ENCODE results near the gene IGSF9B.

IGSF9B gene

GRCh38 chr11:133969112-133969511 lies 12.3 kb upstream of the IGSF9B start:
- H3K9me3 ChIP-seq (ENCODE audit: control insufficient read depth in 2 of 2, low read length in 2 of 2), result no peaks in the 10 kb centered on the region
- no peak overlapping the region for H3K27ac ChIP-seq (ENCODE audit: low read depth in 2 of 2, low read length in 2 of 2)
- no peaks in the 10 kb centered on the region for H3K36me3 ChIP-seq (ENCODE audit: control insufficient read depth in 2 of 2, insufficient read depth in 2 of 2, low read length in 2 of 2)
- no peak overlapping the region for H3K4me3 ChIP-seq (ENCODE audit: low read length in 2 of 2)
- H3K27me3 ChIP-seq (ENCODE audit: control insufficient read depth in 2 of 2, insufficient read depth in 2 of 2, low read length in 2 of 2), result peaks cover 0 to 4% of the 10 kb centered on the region in 2 donors
- H3K9ac ChIP-seq (ENCODE audit: low read depth in 1 of 2, low read length in 2 of 2), result no peak overlapping the region
- peaks cover 0 to 2% of the 10 kb centered on the region in 2 donors for H3K4me1 ChIP-seq (ENCODE audit: control insufficient read depth in 2 of 2, insufficient read depth in 2 of 2, low read length in 2 of 2)

DNA sequence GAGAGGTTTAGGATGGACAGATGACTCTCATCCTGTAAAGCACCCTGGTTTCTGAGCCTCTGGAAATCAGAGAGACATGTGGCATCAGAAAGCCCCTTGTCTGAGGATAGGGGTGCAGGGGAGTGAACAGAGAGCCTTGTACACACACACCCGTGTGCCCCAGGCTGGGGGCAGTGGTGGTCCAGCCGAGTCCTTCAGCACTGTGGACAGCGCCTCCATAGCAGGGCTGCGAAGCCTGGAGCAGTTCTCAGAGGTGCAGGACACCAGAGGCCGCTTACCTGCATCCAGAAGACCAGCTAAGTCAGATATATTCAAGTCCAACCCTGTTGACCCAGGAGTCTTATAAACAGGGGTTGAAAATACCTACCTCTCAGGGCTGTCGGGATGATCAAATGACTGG lies 11.5 kb upstream of the IGSF9B start:
- peaks cover 0 to 4% of the 10 kb centered on the region in 2 donors for H3K27me3 ChIP-seq (ENCODE audit: control insufficient read depth in 2 of 2, insufficient read depth in 2 of 2, low read length in 2 of 2)
- H3K9me3 ChIP-seq (ENCODE audit: control insufficient read depth in 2 of 2, low read length in 2 of 2), result no peaks in the 10 kb centered on the region
- peaks cover 0 to 2% of the 10 kb centered on the region in 2 donors for H3K4me1 ChIP-seq (ENCODE audit: control insufficient read depth in 2 of 2, insufficient read depth in 2 of 2, low read length in 2 of 2)
- no peak overlapping the region for H3K27ac ChIP-seq (ENCODE audit: low read depth in 2 of 2, low read length in 2 of 2)
- H3K36me3 ChIP-seq (ENCODE audit: control insufficient read depth in 2 of 2, insufficient read depth in 2 of 2, low read length in 2 of 2), result no peaks in the 10 kb centered on the region
- H3K9ac ChIP-seq (ENCODE audit: low read depth in 1 of 2, low read length in 2 of 2), result no peak overlapping the region
- H3K4me3 ChIP-seq (ENCODE audit: low read length in 2 of 2), result no peak overlapping the region

- H3K4me3 ChIP-seq (ENCODE audit: low read length in 2 of 2), result no peak overlapping the region
- no peak overlapping the region for H3K9ac ChIP-seq (ENCODE audit: low read depth in 1 of 2, low read length in 2 of 2)
- H3K9me3 ChIP-seq (ENCODE audit: control insufficient read depth in 2 of 2, low read length in 2 of 2), result no peaks in the 10 kb centered on the region
- H3K27me3 ChIP-seq (ENCODE audit: control insufficient read depth in 2 of 2, insufficient read depth in 2 of 2, low read length in 2 of 2), result peaks cover 0 to 4% of the 10 kb centered on the region in 2 donors
- H3K36me3 ChIP-seq (ENCODE audit: control insufficient read depth in 2 of 2, insufficient read depth in 2 of 2, low read length in 2 of 2), result no peaks in the 10 kb centered on the region
- peaks cover 0 to 2% of the 10 kb centered on the region in 2 donors for H3K4me1 ChIP-seq (ENCODE audit: control insufficient read depth in 2 of 2, insufficient read depth in 2 of 2, low read length in 2 of 2)
- no peak overlapping the region for H3K27ac ChIP-seq (ENCODE audit: low read depth in 2 of 2, low read length in 2 of 2)
These were observed 11.0 kb upstream of the IGSF9B start for GRCh38 chr11:133967599-133968238.

DNA sequence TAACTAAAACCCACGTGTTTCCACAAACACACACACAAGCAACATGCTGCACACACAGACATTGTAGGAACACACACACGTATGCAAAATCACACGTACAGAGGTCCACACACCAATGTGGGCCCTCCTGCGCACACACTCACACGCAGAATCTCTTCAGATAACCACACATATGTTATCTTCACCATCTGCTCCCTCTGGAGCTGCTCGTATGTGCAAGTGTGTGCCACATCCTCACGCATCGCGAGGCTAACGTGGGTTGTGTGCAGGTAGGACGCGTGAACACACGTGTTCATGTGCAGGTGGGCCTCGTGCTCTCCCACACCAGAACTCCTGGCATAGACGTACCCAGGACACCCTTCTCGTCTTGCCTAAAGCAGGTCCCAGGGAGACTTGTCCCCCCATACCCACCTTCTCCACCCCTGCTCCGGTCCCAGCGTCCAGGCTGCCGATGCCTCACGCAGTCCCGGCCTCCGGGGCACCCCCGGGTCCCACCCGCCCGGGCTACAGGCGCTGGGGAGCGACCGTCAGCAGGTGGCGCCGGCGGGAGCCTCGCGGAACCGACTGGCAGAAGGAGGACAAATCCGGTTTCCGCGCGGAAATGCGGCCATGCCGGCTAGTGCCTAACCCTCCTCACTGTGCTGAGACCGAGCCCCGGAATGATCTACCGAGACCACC lies 10.3 kb upstream of the IGSF9B start:
- Histone ChIP-seq H3K36me3 (ENCODE audit: control insufficient read depth in 2 of 2, insufficient read depth in 2 of 2, low read length in 2 of 2) (no peaks in the 10 kb centered on the region), H3K9ac (ENCODE audit: low read depth in 1 of 2, low read length in 2 of 2) (no peak overlapping the region), H3K4me1 (ENCODE audit: control insufficient read depth in 2 of 2, insufficient read depth in 2 of 2, low read length in 2 of 2) (peaks cover 0 to 2% of the 10 kb centered on the region in 2 donors), H3K27me3 (ENCODE audit: control insufficient read depth in 2 of 2, insufficient read depth in 2 of 2, low read length in 2 of 2) (peaks cover 0 to 4% of the 10 kb centered on the region in 2 donors), H3K27ac (ENCODE audit: low read depth in 2 of 2, low read length in 2 of 2) (peak overlapping the region in 1 of 2 donors; percentile 16), H3K9me3 (ENCODE audit: control insufficient read depth in 2 of 2, low read length in 2 of 2) (no peaks in the 10 kb centered on the region), H3K4me3 (ENCODE audit: low read length in 2 of 2) (no peak overlapping the region)

DNA sequence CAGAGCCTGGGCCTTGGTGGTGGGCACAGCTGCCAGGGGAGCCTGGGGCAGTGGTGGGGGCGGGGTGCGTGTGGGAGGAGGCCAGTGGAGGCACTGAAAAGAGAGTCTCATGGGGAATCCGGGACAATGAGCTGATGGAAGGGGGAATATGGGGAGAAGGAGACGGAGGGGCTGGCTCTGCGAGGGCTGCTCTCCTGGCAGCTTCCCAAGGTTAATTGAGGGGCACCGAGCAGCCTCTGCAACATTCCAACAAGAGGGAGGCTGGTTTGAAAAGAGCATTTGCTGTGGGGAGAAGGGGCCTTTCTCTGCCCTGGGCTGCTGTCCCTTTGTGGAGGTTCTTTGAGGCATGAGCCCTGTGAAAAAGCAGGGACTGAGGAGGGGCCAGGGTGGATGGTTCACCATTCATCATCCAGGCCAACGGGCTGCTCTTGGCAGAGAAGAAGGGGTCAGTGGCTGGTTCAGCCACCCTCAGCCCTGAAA lies 9.4 kb upstream of the IGSF9B start:
- H3K4me3 ChIP-seq (ENCODE audit: low read length in 2 of 2), result no peak overlapping the region
- no peak overlapping the region for H3K9ac ChIP-seq (ENCODE audit: low read depth in 1 of 2, low read length in 2 of 2)
- H3K27ac ChIP-seq (ENCODE audit: low read depth in 2 of 2, low read length in 2 of 2), result no peak overlapping the region

GRCh38 chr11:133965031-133965601 lies 8.3 kb upstream of the IGSF9B start:
- Histone ChIP-seq H3K36me3 (ENCODE audit: control insufficient read depth in 2 of 2, insufficient read depth in 2 of 2, low read length in 2 of 2) (no peaks in the 10 kb centered on the region), H3K9me3 (ENCODE audit: control insufficient read depth in 2 of 2, low read length in 2 of 2) (no peaks in the 10 kb centered on the region), H3K4me3 (ENCODE audit: low read length in 2 of 2) (no peak overlapping the region), H3K4me1 (ENCODE audit: control insufficient read depth in 2 of 2, insufficient read depth in 2 of 2, low read length in 2 of 2) (peaks cover 0 to 2% of the 10 kb centered on the region in 2 donors), H3K27me3 (ENCODE audit: control insufficient read depth in 2 of 2, insufficient read depth in 2 of 2, low read length in 2 of 2) (peaks cover 2 to 4% of the 10 kb centered on the region in 2 donors), H3K27ac (ENCODE audit: low read depth in 2 of 2, low read length in 2 of 2) (no peak overlapping the region), H3K9ac (ENCODE audit: low read depth in 1 of 2, low read length in 2 of 2) (no peak overlapping the region)

More for the DNA sequence above, 9.4 kb upstream of the IGSF9B start:
- Histone ChIP-seq H3K4me1 (ENCODE audit: control insufficient read depth in 2 of 2, insufficient read depth in 2 of 2, low read length in 2 of 2) (peaks cover 0 to 2% of the 10 kb centered on the region in 2 donors), H3K27me3 (ENCODE audit: control insufficient read depth in 2 of 2, insufficient read depth in 2 of 2, low read length in 2 of 2) (peaks cover 0 to 4% of the 10 kb centered on the region in 2 donors), H3K36me3 (ENCODE audit: control insufficient read depth in 2 of 2, insufficient read depth in 2 of 2, low read length in 2 of 2) (no peaks in the 10 kb centered on the region), H3K9me3 (ENCODE audit: control insufficient read depth in 2 of 2, low read length in 2 of 2) (no peaks in the 10 kb centered on the region)

DNA sequence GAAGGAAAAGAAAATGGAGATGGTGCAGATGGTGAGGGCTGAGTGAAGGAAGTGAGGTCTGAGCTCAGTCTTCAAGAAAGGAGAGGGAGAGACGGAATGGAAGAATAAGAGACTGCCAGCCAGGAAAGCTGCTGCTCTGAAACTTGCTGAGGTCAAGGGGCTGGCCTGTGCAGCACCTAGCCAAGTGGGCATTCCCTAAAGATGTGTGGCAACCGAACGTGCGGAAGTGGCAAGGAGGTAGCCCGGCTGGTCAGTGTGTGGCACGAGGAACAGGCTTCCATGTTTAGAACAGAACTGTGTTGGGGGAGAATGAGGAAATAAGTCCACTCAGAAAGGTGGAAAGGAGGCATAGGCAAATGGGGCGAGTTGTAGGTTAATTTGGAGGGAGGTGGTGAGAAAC lies 7.6 kb upstream of the IGSF9B start:
- Histone ChIP-seq H3K27ac (ENCODE audit: low read depth in 2 of 2, low read length in 2 of 2) (no peak overlapping the region), H3K36me3 (ENCODE audit: control insufficient read depth in 2 of 2, insufficient read depth in 2 of 2, low read length in 2 of 2) (no peaks in the 10 kb centered on the region), H3K4me1 (ENCODE audit: control insufficient read depth in 2 of 2, insufficient read depth in 2 of 2, low read length in 2 of 2) (peaks cover 0 to 2% of the 10 kb centered on the region in 2 donors), H3K4me3 (ENCODE audit: low read length in 2 of 2) (no peak overlapping the region), H3K9ac (ENCODE audit: low read depth in 1 of 2, low read length in 2 of 2) (no peak overlapping the region), H3K27me3 (ENCODE audit: control insufficient read depth in 2 of 2, insufficient read depth in 2 of 2, low read length in 2 of 2) (peaks cover 4 to 5% of the 10 kb centered on the region in 2 donors), H3K9me3 (ENCODE audit: control insufficient read depth in 2 of 2, low read length in 2 of 2) (no peaks in the 10 kb centered on the region)

- Histone ChIP-seq H3K27me3 (ENCODE audit: control insufficient read depth in 2 of 2, insufficient read depth in 2 of 2, low read length in 2 of 2) (peaks cover 3 to 21% of the 10 kb centered on the region in 2 donors), H3K9ac (ENCODE audit: low read depth in 1 of 2, low read length in 2 of 2) (no peak overlapping the region), H3K36me3 (ENCODE audit: control insufficient read depth in 2 of 2, insufficient read depth in 2 of 2, low read length in 2 of 2) (no peaks in the 10 kb centered on the region), H3K4me3 (ENCODE audit: low read length in 2 of 2) (no peak overlapping the region), H3K27ac (ENCODE audit: low read depth in 2 of 2, low read length in 2 of 2) (no peak overlapping the region), H3K4me1 (ENCODE audit: control insufficient read depth in 2 of 2, insufficient read depth in 2 of 2, low read length in 2 of 2) (peaks cover 0 to 2% of the 10 kb centered on the region in 2 donors), H3K9me3 (ENCODE audit: control insufficient read depth in 2 of 2, low read length in 2 of 2) (no peaks in the 10 kb centered on the region)
These were observed 5.1 kb upstream of the IGSF9B start for GRCh38 chr11:133961890-133962289.

GRCh38 chr11:133957900-133958299 lies 1.1 kb upstream of the IGSF9B start:
- Histone ChIP-seq H3K4me1 (ENCODE audit: control insufficient read depth in 2 of 2, insufficient read depth in 2 of 2, low read length in 2 of 2) (peaks cover 0 to 2% of the 10 kb centered on the region in 2 donors), H3K9ac (ENCODE audit: low read depth in 1 of 2, low read length in 2 of 2) (no peak overlapping the region), H3K9me3 (ENCODE audit: control insufficient read depth in 2 of 2, low read length in 2 of 2) (no peaks in the 10 kb centered on the region), H3K4me3 (ENCODE audit: low read length in 2 of 2) (peak overlapping the region in 1 of 2 donors; percentile 89), H3K27me3 (ENCODE audit: control insufficient read depth in 2 of 2, insufficient read depth in 2 of 2, low read length in 2 of 2) (peaks cover 11 to 35% of the 10 kb centered on the region in 2 donors), H3K36me3 (ENCODE audit: control insufficient read depth in 2 of 2, insufficient read depth in 2 of 2, low read length in 2 of 2) (no peaks in the 10 kb centered on the region), H3K27ac (ENCODE audit: low read depth in 2 of 2, low read length in 2 of 2) (peak overlapping the region in 1 of 2 donors; percentile 38)

DNA sequence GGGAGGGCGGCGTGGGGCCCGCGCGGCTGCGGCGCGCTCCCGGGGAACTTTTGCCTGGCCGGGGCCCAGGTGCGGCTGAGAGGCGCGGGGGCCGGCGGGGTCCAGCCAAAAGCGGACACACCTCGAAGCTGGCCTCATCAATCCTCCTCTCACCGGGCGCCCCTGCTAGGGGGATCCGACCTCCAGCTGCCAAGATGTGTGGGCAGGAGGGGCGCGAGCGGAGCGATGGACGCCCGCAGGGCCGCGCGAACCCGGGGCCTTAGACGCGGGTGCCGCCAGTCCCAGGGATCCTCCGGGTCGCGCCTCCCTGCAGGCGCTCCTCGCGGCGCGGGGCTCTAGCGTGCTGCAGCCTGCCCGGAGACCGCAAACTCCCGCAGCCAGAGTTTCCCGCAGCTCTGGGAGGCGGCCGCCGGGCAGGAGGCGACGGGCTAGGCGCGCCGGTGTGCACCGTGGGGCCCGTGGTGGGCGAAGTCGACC lies 785 bp downstream of the IGSF9B start:
- peaks cover 2 to 4% of the 10 kb centered on the region in 2 donors for H3K4me1 ChIP-seq (ENCODE audit: control insufficient read depth in 2 of 2, insufficient read depth in 2 of 2, low read length in 2 of 2)
- H3K9me3 ChIP-seq (ENCODE audit: control insufficient read depth in 2 of 2, low read length in 2 of 2), result no peaks in the 10 kb centered on the region
- no peak overlapping the region for H3K4me3 ChIP-seq (ENCODE audit: low read length in 2 of 2)
- no peak overlapping the region for H3K9ac ChIP-seq (ENCODE audit: low read depth in 1 of 2, low read length in 2 of 2)
- peak overlapping the region in 1 of 2 donors; percentile 38 for H3K27ac ChIP-seq (ENCODE audit: low read depth in 2 of 2, low read length in 2 of 2)
- no peaks in the 10 kb centered on the region for H3K36me3 ChIP-seq (ENCODE audit: control insufficient read depth in 2 of 2, insufficient read depth in 2 of 2, low read length in 2 of 2)
- peaks cover 11 to 35% of the 10 kb centered on the region in 2 donors for H3K27me3 ChIP-seq (ENCODE audit: control insufficient read depth in 2 of 2, insufficient read depth in 2 of 2, low read length in 2 of 2)

All from mucosa of rectum (tissue), 2 donors.